DMS79 (cell line): ENCODE data around the gene CA14.
"Not testable (repeated sequence)": the region's sequence is repeated elsewhere in the genome, so short reads cannot be mapped to it uniquely, and the experiment has no call there.

Source experiments
- DNase-seq: peaks from one replicate; lab custom pipeline; 2025; lab: John Stamatoyannopoulos, UW

CA14 gene

GRCh38 chr1:150235852-150236613, 21.5 kb upstream of the CA14 start, which contains the start of gene ANP32E:
Gene ANP32E (minus strand): TSS chr1:150236112. CDS start chr1:150235786, 326 bp downstream.
- DNase-seq: peak; percentile 100

GRCh38 chr1:150236614-150237100, 20.9 kb upstream of the CA14 start:
- no peak for DNase-seq

- DNase-seq: not testable (repeated sequence)
Measured at GRCh38 chr1:150237176-150237575, 20.4 kb upstream of the CA14 start.

- DNase-seq: no peak
Measured at GRCh38 chr1:150237746-150238145, 19.8 kb upstream of the CA14 start.

- DNase-seq: no peak
Measured at GRCh38 chr1:150243003-150243402, 14.6 kb upstream of the CA14 start.

- no peak for DNase-seq
Measured at GRCh38 chr1:150249936-150250335, 7.6 kb upstream of the CA14 start.

- no peak for DNase-seq
Measured at GRCh38 chr1:150256198-150256553, 1.4 kb upstream of the CA14 start.

GRCh38 chr1:150256554-150257341, 826 bp upstream of the CA14 start:
- no peak for DNase-seq

GRCh38 chr1:150259217-150259616, 1.6 kb downstream of the CA14 start:
- no peak for DNase-seq

GRCh38 chr1:150259758-150260669, 2.4 kb downstream of the CA14 start:
- peak; percentile 76 for DNase-seq

- DNase-seq: no peak
Measured at GRCh38 chr1:150261367-150261766, 3.8 kb downstream of the CA14 start.

- DNase-seq: no peak
Measured at GRCh38 chr1:150262388-150263320, 5.1 kb downstream of the CA14 start.

GRCh38 chr1:150263549-150263948, 6.0 kb downstream of the CA14 start:
- no peak for DNase-seq

GRCh38 chr1:150267896-150268295, 10.3 kb downstream of the CA14 start:
- no peak for DNase-seq

- no peak for DNase-seq
Measured at GRCh38 chr1:150268340-150268704, 10.7 kb downstream of the CA14 start.

- peak; percentile 94 for DNase-seq
Measured at GRCh38 chr1:150268705-150269403, 11.3 kb downstream of the CA14 start, which contains the start of gene APH1A. Gene APH1A (minus strand): TSS chr1:150269016. CDS start chr1:150268810, 206 bp downstream.

GRCh38 chr1:150269451-150269850, 11.9 kb downstream of the CA14 start:
- DNase-seq: no peak

- DNase-seq: no peak
Measured at GRCh38 chr1:150271291-150271959, 13.9 kb downstream of the CA14 start.

- DNase-seq: no peak
Measured at GRCh38 chr1:150273311-150273710, 15.7 kb downstream of the CA14 start.
